ENCODE measurements around the gene HNRNPL. TPM values are rescaled to one million over a fixed set of nuclear protein-coding genes. Genes with fewer than 3 reads are reported as not detected.
"Not testable (repeated sequence)": the region's sequence is repeated elsewhere in the genome, so short reads cannot be mapped to it uniquely, and the experiment has no call there.

The HNRNPL gene
- total and polyA plus RNA-seq, 2 experiments from 2014 or later = 123 to 245 TPM

- DNase-seq = no peak
- Histone ChIP-seq H2AFZ (no peak overlapping the region), H3K9me2 (ENCODE audit: insufficient read depth) (no peaks in the 10 kb centered on the region), H3K4me3 (no peak overlapping the region), H3K9ac (no peak overlapping the region), H3K27me3 (replicated peaks; ENCODE audit: insufficient read depth) (no peaks in the 10 kb centered on the region), H3F3A (ENCODE audit: insufficient read depth) (no peaks in the 10 kb centered on the region), H3K79me2 (ENCODE audit: insufficient read depth) (no peaks in the 10 kb centered on the region), H3K4me1 (ENCODE audit: insufficient read depth) (no peaks in the 10 kb centered on the region), H3K9me3 (ENCODE audit: low read depth) (no peaks in the 10 kb centered on the region), H3K4me2 (ENCODE audit: unreplicated experiment) (no peak overlapping the region), H4K20me1 (ENCODE audit: insufficient read depth) (no peaks in the 10 kb centered on the region), H3K36me3 (ENCODE audit: low read depth) (no peaks in the 10 kb centered on the region; the same call in 1 of the 2 replicates), H3K27ac (no peak overlapping the region)
- in situ Hi-C loops (cut with MboI) = no loop called here
- no peak for TF ChIP-seq EZH2phosphoT487 (IDR thresholded peaks at IDR 0.05; ENCODE audit: insufficient read depth, low read depth)
- 86 to 93% methylated on average over 13 of the region's 13 CpGs for WGBS, 2 experiments (ENCODE audit: low coverage in 1 of 2, low lambda C conversion rate in 2 of 2, missing lambda C conversion rate in 2 of 2)
These were observed 30.4 kb downstream of the HNRNPL start for GRCh38 chr19:38819231-38819920.

GRCh38 chr19:38817081-38817480 lies 32.7 kb downstream of the HNRNPL start:
- Histone ChIP-seq H3K9me3 (ENCODE audit: low read depth) (no peaks in the 10 kb centered on the region), H3K9ac (no peak overlapping the region), H3K79me2 (ENCODE audit: insufficient read depth) (no peaks in the 10 kb centered on the region), H3K4me2 (ENCODE audit: unreplicated experiment) (no peak overlapping the region), H2AFZ (no peak overlapping the region), H3K4me3 (no peak overlapping the region), H4K20me1 (ENCODE audit: insufficient read depth) (no peaks in the 10 kb centered on the region), H3K36me3 (ENCODE audit: low read depth) (no peaks in the 10 kb centered on the region; the same call in 1 of the 2 replicates), H3K27me3 (replicated peaks; ENCODE audit: insufficient read depth) (no peaks in the 10 kb centered on the region), H3K27ac (no peak overlapping the region), H3K4me1 (ENCODE audit: insufficient read depth) (no peaks in the 10 kb centered on the region), H3K9me2 (ENCODE audit: insufficient read depth) (no peaks in the 10 kb centered on the region), H3F3A (ENCODE audit: insufficient read depth) (no peaks in the 10 kb centered on the region)
- in situ Hi-C loops (cut with MboI) = no loop called here
- 98% methylated on average over 15 of the region's 15 CpGs for WGBS, 2 experiments (ENCODE audit: low coverage in 1 of 2, low lambda C conversion rate in 2 of 2, missing lambda C conversion rate in 2 of 2)
- no peak for DNase-seq
- TF ChIP-seq EZH2 (IDR thresholded peaks at IDR 0.05; ENCODE audit: insufficient read depth, poor library complexity, severe bottlenecking) (no peak), EZH2phosphoT487 (IDR thresholded peaks at IDR 0.05; ENCODE audit: insufficient read depth, low read depth) (no peak)

- 88 to 91% methylated on average over 18 of the region's 18 CpGs for WGBS, 2 experiments (ENCODE audit: low coverage in 1 of 2, low lambda C conversion rate in 2 of 2, missing lambda C conversion rate in 2 of 2)
- Histone ChIP-seq H3K4me2 (ENCODE audit: unreplicated experiment) (no peak overlapping the region), H4K20me1 (ENCODE audit: insufficient read depth) (no peaks in the 10 kb centered on the region), H3K9ac (no peak overlapping the region), H3K9me3 (ENCODE audit: low read depth) (no peaks in the 10 kb centered on the region), H3K4me1 (ENCODE audit: insufficient read depth) (no peaks in the 10 kb centered on the region), H3K4me3 (no peak overlapping the region), H3K9me2 (ENCODE audit: insufficient read depth) (no peaks in the 10 kb centered on the region), H3K36me3 (ENCODE audit: low read depth) (no peaks in the 10 kb centered on the region; the same call in 1 of the 2 replicates), H3K79me2 (ENCODE audit: insufficient read depth) (no peaks in the 10 kb centered on the region), H3F3A (ENCODE audit: insufficient read depth) (no peaks in the 10 kb centered on the region), H3K27ac (no peak overlapping the region), H3K27me3 (replicated peaks; ENCODE audit: insufficient read depth) (no peaks in the 10 kb centered on the region), H2AFZ (no peak overlapping the region)
- TF ChIP-seq EZH2phosphoT487 (IDR thresholded peaks at IDR 0.05; ENCODE audit: insufficient read depth, low read depth) (no peak), EZH2 (IDR thresholded peaks at IDR 0.05; ENCODE audit: insufficient read depth, poor library complexity, severe bottlenecking) (no peak)
- DNase-seq = no peak
- in situ Hi-C loops (cut with MboI) = no loop called here
These were observed 33.5 kb downstream of the HNRNPL start for GRCh38 chr19:38816131-38816750.

- Histone ChIP-seq H3K36me3 (ENCODE audit: low read depth) (no peaks in the 10 kb centered on the region; the same call in 1 of the 2 replicates), H3F3A (ENCODE audit: insufficient read depth) (no peaks in the 10 kb centered on the region), H3K9ac (no peak overlapping the region), H4K20me1 (ENCODE audit: insufficient read depth) (no peaks in the 10 kb centered on the region), H3K4me1 (ENCODE audit: insufficient read depth) (no peaks in the 10 kb centered on the region), H2AFZ (no peak overlapping the region), H3K9me2 (ENCODE audit: insufficient read depth) (no peaks in the 10 kb centered on the region), H3K79me2 (ENCODE audit: insufficient read depth) (no peaks in the 10 kb centered on the region), H3K9me3 (ENCODE audit: low read depth) (no peaks in the 10 kb centered on the region), H3K4me3 (no peak overlapping the region), H3K27me3 (replicated peaks; ENCODE audit: insufficient read depth) (no peaks in the 10 kb centered on the region), H3K4me2 (ENCODE audit: unreplicated experiment) (no peak overlapping the region), H3K27ac (no peak overlapping the region)
- 90% methylated on average over 34 of the region's 34 CpGs for WGBS, 2 experiments (ENCODE audit: low coverage in 1 of 2, low lambda C conversion rate in 2 of 2, missing lambda C conversion rate in 2 of 2)
- in situ Hi-C loops (cut with MboI) = no loop called here
- no peak for DNase-seq
- no peak for TF ChIP-seq EZH2 (IDR thresholded peaks at IDR 0.05; ENCODE audit: insufficient read depth, poor library complexity, severe bottlenecking)
- TF ChIP-seq EZH2phosphoT487 (IDR thresholded peaks at IDR 0.05; ENCODE audit: insufficient read depth, low read depth) = no peak
These were observed 34.5 kb downstream of the HNRNPL start for GRCh38 chr19:38815059-38816001.

- H3K4me1 ChIP-seq (ENCODE audit: insufficient read depth); H3K27me3 ChIP-seq (replicated peaks; ENCODE audit: insufficient read depth); H3K9ac ChIP-seq; H3K4me3 ChIP-seq; H3K9me2 ChIP-seq (ENCODE audit: insufficient read depth); in situ Hi-C loops (cut with MboI); H3K27ac ChIP-seq; H3K4me2 ChIP-seq (ENCODE audit: unreplicated experiment); H3K79me2 ChIP-seq (ENCODE audit: insufficient read depth); H3F3A ChIP-seq (ENCODE audit: insufficient read depth); H3K36me3 ChIP-seq (ENCODE audit: low read depth); H2AFZ ChIP-seq; H4K20me1 ChIP-seq (ENCODE audit: insufficient read depth); H3K9me3 ChIP-seq (ENCODE audit: low read depth); DNase-seq: not testable (repeated sequence)
- WGBS, 2 experiments (ENCODE audit: low coverage in 1 of 2, low lambda C conversion rate in 2 of 2, missing lambda C conversion rate in 2 of 2) = 88 to 98% methylated on average over 2 of the region's 2 CpGs
These were observed 35.9 kb downstream of the HNRNPL start for GRCh38 chr19:38813932-38814331.
